Trophoblast cell (in vitro differentiated cells and primary cell): ENCODE measurements around the gene C3orf70.
A peak's percentile ranks its signal among the peaks of the same experiment; 100 is the strongest.

ENCODE experiments used
- DNase-seq, 2 donors: peaks; one replicate each; pipeline ENCODE4 v3.0.0-alpha.2; 2016
- H2AFZ ChIP-seq: 2 replicates; pipeline ENCODE4 v1.6.1; 2013; ENCODE audit warnings: low read length, moderate library complexity, mild to moderate bottlenecking; ENCODE audit not compliant: insufficient read depth, poor library complexity
- H2AK5ac ChIP-seq: 2 replicates; pipeline ENCODE4 v1.6.1; 2013; ENCODE audit warnings: mild to moderate bottlenecking, low read length
- H2BK120ac ChIP-seq: 2 replicates; pipeline ENCODE4 v1.6.1; 2013; ENCODE audit warnings: low read length, mild to moderate bottlenecking, moderate library complexity; ENCODE audit not compliant: insufficient read depth, poor library complexity
- H2BK12ac ChIP-seq: 2 replicates; pipeline ENCODE4 v1.6.1; 2013; ENCODE audit warnings: mild to moderate bottlenecking, low read length, moderate library complexity
- H2BK5ac ChIP-seq: 2 replicates; pipeline ENCODE4 v1.6.1; 2013; ENCODE audit warnings: low read length, low read depth, moderate library complexity, mild to moderate bottlenecking; ENCODE audit not compliant: poor library complexity
- H3K14ac ChIP-seq: 2 replicates; pipeline ENCODE4 v1.6.1; 2013; ENCODE audit warnings: mild to moderate bottlenecking, low read length
- H3K18ac ChIP-seq: 2 replicates; pipeline ENCODE4 v1.6.1; 2013; ENCODE audit warnings: mild to moderate bottlenecking, low read length
- H3K23ac ChIP-seq: 2 replicates; pipeline ENCODE4 v1.6.1; 2013; ENCODE audit warnings: low read length
- H3K27ac ChIP-seq: 2 replicates; pipeline ENCODE4 v1.5.1; 2013; ENCODE audit warnings: low read depth, mild to moderate bottlenecking, inconsistent platforms, low read length, moderate library complexity
- H3K27me3 ChIP-seq: 2 replicates; pipeline ENCODE4 v1.6.1; 2013; ENCODE audit warnings: inconsistent platforms, mild to moderate bottlenecking, low read length, moderate library complexity; ENCODE audit not compliant: insufficient read depth
- H3K36me3 ChIP-seq, 2 experiments: 1 replicate in 1 of 2; 2 replicates in 1 of 2; pipeline ENCODE4 v1.6.1; 2013; ENCODE audit warnings: low read length in 2 of 2, mild to moderate bottlenecking in 2 of 2, moderate library complexity in 1 of 2; ENCODE audit not compliant: insufficient read depth in 2 of 2, control insufficient read depth in 1 of 2
- H3K4ac ChIP-seq: 2 replicates; pipeline ENCODE4 v1.6.1; 2013; ENCODE audit warnings: low read depth, mild to moderate bottlenecking, low read length, moderate library complexity
- H3K4me1 ChIP-seq, 2 experiments: 1 replicate in 1 of 2; 2 replicates in 1 of 2; pipeline ENCODE4 v1.6.1; 2013; ENCODE audit warnings: low read length in 2 of 2, mild to moderate bottlenecking in 2 of 2, moderate library complexity in 1 of 2; ENCODE audit not compliant: insufficient read depth in 2 of 2, control insufficient read depth in 1 of 2
- H3K4me2 ChIP-seq: 2 replicates; pipeline ENCODE4 v1.6.1; 2013; ENCODE audit warnings: inconsistent platforms, mild to moderate bottlenecking, low read length, moderate library complexity
- H3K4me3 ChIP-seq: 2 replicates; pipeline ENCODE4 v1.5.1; 2013; ENCODE audit warnings: mild to moderate bottlenecking, low read depth, low read length, inconsistent platforms
- H3K79me1 ChIP-seq: one replicate; pipeline ENCODE4 v1.6.1; 2013; ENCODE audit warnings: low read length
- H3K79me2 ChIP-seq: 2 replicates; pipeline ENCODE4 v1.6.1; 2013; ENCODE audit warnings: low read length, mild to moderate bottlenecking; ENCODE audit not compliant: control insufficient read depth, insufficient read depth, poor library complexity
- H3K9ac ChIP-seq: 2 replicates; pipeline ENCODE4 v1.6.1; 2013; ENCODE audit warnings: mild to moderate bottlenecking, low read length
- H3K9me3 ChIP-seq: 2 replicates; pipeline ENCODE4 v1.6.1; 2013; ENCODE audit warnings: low read depth, mild to moderate bottlenecking, control low read depth, inconsistent platforms, low read length; ENCODE audit not compliant: insufficient read depth
- H4K12ac ChIP-seq: 2 replicates; pipeline ENCODE4 v1.6.1; 2013; ENCODE audit warnings: low read depth, mild to moderate bottlenecking, low read length, moderate library complexity
- H4K8ac ChIP-seq: 2 replicates; pipeline ENCODE4 v1.6.1; 2013; ENCODE audit warnings: low read depth, mild to moderate bottlenecking, low read length, moderate library complexity
- H4K91ac ChIP-seq: one replicate; pipeline ENCODE4 v1.6.1; 2013; ENCODE audit warnings: low read depth, mild to moderate bottlenecking, low read length, moderate library complexity
- WGBS: extraction: QIAGEN DNeasy Blood & Tissue Kit; methylation state at CpG from one replicate; pipeline ENCODE4 v1.1.7; 2013; ENCODE audit warnings: missing lambda C conversion rate; ENCODE audit not compliant: insufficient read length, insufficient coverage; ENCODE audit errors: extremely low coverage; 5-methylcytosine and 5-hydroxymethylcytosine counted together

Gene C3orf70

DNA sequence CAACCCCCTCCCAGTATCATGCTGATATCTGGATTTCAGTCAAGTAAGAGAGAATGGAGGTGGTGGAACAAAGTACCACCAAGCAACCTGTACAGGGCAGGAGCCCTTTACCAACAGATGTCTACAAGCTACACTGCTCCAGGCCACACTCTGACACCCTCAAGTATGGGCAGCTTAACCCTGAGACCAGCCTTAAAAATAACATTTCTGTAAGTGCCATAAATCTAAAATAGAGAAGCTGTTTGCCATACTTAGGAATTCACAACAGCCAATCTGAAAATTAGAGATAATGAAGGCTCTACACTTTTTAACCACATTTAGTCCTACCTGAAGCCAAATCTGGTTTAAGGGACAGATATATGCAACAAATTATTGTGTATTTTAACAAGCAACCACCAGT is 59.7 kb downstream of the C3orf70 start:
- H3K4me2 ChIP-seq = no peak overlapping the region
- no peak for DNase-seq
- H3K23ac ChIP-seq = no peak overlapping the region
- H3K18ac ChIP-seq = no peak overlapping the region
- H3K9me3 ChIP-seq = no peaks in the 10 kb centered on the region
- no peaks in the 10 kb centered on the region for H3K79me1 ChIP-seq
- no peaks in the 10 kb centered on the region for H3K36me3 ChIP-seq
- H2AFZ ChIP-seq = no peak overlapping the region
- no peak overlapping the region for H4K12ac ChIP-seq
- H3K4me3 ChIP-seq = no peak overlapping the region
- no peak overlapping the region for H2AK5ac ChIP-seq
- H3K27me3 ChIP-seq = no peaks in the 10 kb centered on the region
- no peaks in the 10 kb centered on the region for H3K79me2 ChIP-seq
- H2BK12ac ChIP-seq = no peak overlapping the region
- H2BK5ac ChIP-seq = no peak overlapping the region
- H3K4ac ChIP-seq = no peak overlapping the region
- no peak overlapping the region for H4K8ac ChIP-seq
- H2BK120ac ChIP-seq = no peak overlapping the region
- no peak overlapping the region for H3K14ac ChIP-seq
- no peak overlapping the region for H3K27ac ChIP-seq
- H3K4me1 ChIP-seq = no peaks in the 10 kb centered on the region
- H3K9ac ChIP-seq = no peak overlapping the region
- no peak overlapping the region for H4K91ac ChIP-seq

DNA sequence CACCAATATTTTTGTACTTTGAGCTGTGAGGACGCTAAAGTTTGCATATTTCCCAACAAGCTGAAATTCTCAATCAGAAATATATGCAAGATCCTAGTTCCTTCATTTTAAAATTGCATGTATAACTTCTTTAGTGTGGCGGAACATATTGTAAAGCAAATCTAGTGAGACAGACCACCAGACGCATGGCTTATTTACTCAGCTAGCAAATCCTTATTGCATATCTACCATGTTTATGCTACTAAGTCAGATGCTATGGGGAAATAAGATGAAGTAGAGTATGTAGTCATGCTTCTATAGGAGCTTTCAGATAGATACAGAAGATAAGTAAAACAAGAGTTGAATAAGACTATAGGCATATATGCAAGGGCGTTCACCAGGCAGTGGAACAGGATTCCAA is 62.0 kb downstream of the C3orf70 start:
- no peaks in the 10 kb centered on the region for H3K79me2 ChIP-seq
- H3K4ac ChIP-seq = no peak overlapping the region
- H3K9ac ChIP-seq = no peak overlapping the region
- no peak overlapping the region for H2AFZ ChIP-seq
- H4K91ac ChIP-seq = no peak overlapping the region
- H3K14ac ChIP-seq = no peak overlapping the region
- H3K9me3 ChIP-seq = no peaks in the 10 kb centered on the region
- no peak overlapping the region for H3K4me3 ChIP-seq
- H2BK12ac ChIP-seq = no peak overlapping the region
- H4K8ac ChIP-seq = no peak overlapping the region
- no peak overlapping the region for H2AK5ac ChIP-seq
- H3K79me1 ChIP-seq = no peaks in the 10 kb centered on the region
- no peak for DNase-seq
- H3K27me3 ChIP-seq = no peaks in the 10 kb centered on the region
- no CpG with 5 or more reads among the region's 4 CpGs for WGBS
- no peak overlapping the region for H4K12ac ChIP-seq
- no peak overlapping the region for H3K27ac ChIP-seq
- no peak overlapping the region for H3K4me2 ChIP-seq
- no peak overlapping the region for H3K18ac ChIP-seq
- H3K23ac ChIP-seq = no peak overlapping the region
- no peak overlapping the region for H2BK5ac ChIP-seq
- no peaks in the 10 kb centered on the region for H3K36me3 ChIP-seq
- no peak overlapping the region for H2BK120ac ChIP-seq
- H3K4me1 ChIP-seq = peaks cover under 1% of the 10 kb centered on the region in 2 experiments

DNA sequence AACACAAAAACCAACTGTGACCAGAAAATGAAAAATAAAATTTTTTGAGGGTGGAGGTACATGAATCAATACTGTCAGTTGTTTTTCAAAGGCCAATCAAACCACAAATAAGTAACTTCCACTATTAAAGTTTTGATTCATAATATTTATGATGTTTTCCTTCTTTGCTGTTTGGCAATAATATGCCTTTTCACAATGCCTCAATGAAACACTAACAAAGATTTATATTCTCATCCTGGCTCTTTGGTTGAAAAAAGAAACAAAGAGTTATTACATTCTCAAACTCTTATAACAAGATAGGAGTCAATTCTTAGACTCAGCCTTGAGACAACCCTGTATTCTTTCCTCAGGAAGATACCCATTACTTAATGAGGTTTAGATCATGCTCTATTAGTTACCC is 63.1 kb downstream of the C3orf70 start:
- Histone ChIP-seq H4K91ac (no peak overlapping the region), H3K27me3 (no peaks in the 10 kb centered on the region), H3K36me3 (no peaks in the 10 kb centered on the region), H3K9me3 (no peaks in the 10 kb centered on the region), H3K27ac (no peak overlapping the region), H2AK5ac (no peak overlapping the region), H2BK12ac (no peak overlapping the region), H3K18ac (no peak overlapping the region), H3K14ac (no peak overlapping the region), H3K79me2 (no peaks in the 10 kb centered on the region), H2AFZ (no peak overlapping the region), H3K4me1 (peaks cover 3 to 4% of the 10 kb centered on the region in 2 experiments), H3K9ac (no peak overlapping the region), H3K23ac (no peak overlapping the region), H3K4me3 (no peak overlapping the region), H3K79me1 (no peaks in the 10 kb centered on the region), H2BK5ac (no peak overlapping the region), H4K8ac (no peak overlapping the region), H3K4me2 (no peak overlapping the region), H2BK120ac (no peak overlapping the region), H4K12ac (no peak overlapping the region), H3K4ac (no peak overlapping the region)
- no peak for DNase-seq

DNA sequence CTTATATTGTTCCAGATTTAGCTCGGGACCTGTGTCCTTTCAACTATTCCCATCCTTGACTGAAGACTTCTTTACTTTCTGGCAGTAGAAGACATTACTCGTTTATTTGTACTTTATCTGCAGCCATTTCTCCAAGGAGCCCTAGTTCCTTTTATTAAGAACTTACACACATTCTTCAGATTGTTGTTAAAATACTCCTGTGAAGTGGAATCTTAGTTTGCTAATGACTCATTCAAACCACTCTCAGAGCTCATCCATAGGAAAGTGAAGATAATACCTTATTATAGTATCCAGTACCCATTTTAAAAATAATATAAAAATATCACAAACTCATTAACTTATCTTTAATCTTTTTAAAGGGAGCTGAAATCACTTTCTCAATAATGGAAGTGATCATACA is 63.5 kb downstream of the C3orf70 start:
- Histone ChIP-seq H3K18ac (no peak overlapping the region), H3K4me1 (peaks cover 3 to 4% of the 10 kb centered on the region in 2 experiments), H3K4me3 (no peak overlapping the region), H4K8ac (no peak overlapping the region), H2BK5ac (no peak overlapping the region), H2AFZ (no peak overlapping the region), H3K14ac (no peak overlapping the region), H2BK120ac (no peak overlapping the region), H3K9ac (no peak overlapping the region), H3K27me3 (no peaks in the 10 kb centered on the region), H3K27ac (no peak overlapping the region), H2BK12ac (no peak overlapping the region), H3K23ac (no peak overlapping the region), H3K9me3 (no peaks in the 10 kb centered on the region), H4K12ac (no peak overlapping the region), H4K91ac (no peak overlapping the region), H3K36me3 (no peaks in the 10 kb centered on the region), H3K4me2 (no peak overlapping the region), H3K4ac (no peak overlapping the region), H3K79me2 (no peaks in the 10 kb centered on the region), H2AK5ac (no peak overlapping the region), H3K79me1 (no peaks in the 10 kb centered on the region)
- no CpG with 5 or more reads among the region's 2 CpGs for WGBS
- DNase-seq = peak in 1 of 2 donors; percentile 54

DNA sequence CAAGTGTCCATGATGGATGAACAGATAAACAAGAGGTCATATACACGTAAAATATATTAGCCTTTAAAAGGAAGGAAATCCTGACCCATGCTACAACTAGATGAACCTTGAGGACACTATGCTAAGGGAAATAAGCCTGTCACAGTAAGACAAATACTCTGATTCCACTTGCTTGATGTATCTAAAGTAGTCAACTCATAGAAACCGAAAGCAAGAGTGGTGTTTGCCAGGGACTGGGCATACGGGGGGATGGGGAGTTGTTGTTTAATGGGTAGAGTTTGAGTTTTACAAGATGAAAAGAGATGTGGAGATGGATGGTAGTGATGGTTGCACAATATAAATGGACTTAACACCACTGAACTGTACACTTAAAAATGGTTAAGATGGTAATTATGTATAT is 65.4 kb downstream of the C3orf70 start:
- no peak overlapping the region for H2BK120ac ChIP-seq
- no peak overlapping the region for H3K14ac ChIP-seq
- H3K79me1 ChIP-seq = no peaks in the 10 kb centered on the region
- H3K79me2 ChIP-seq = no peaks in the 10 kb centered on the region
- H4K8ac ChIP-seq = no peak overlapping the region
- H3K9ac ChIP-seq = no peak overlapping the region
- no peak overlapping the region for H3K4me3 ChIP-seq
- H2BK5ac ChIP-seq = no peak overlapping the region
- no peak overlapping the region for H4K91ac ChIP-seq
- no peak overlapping the region for H2AFZ ChIP-seq
- no peaks in the 10 kb centered on the region for H3K36me3 ChIP-seq
- no peaks in the 10 kb centered on the region for H3K27me3 ChIP-seq
- H3K4me2 ChIP-seq = no peak overlapping the region
- WGBS = 100% methylated on average over 1 of the region's 3 CpGs
- H2AK5ac ChIP-seq = no peak overlapping the region
- no peak for DNase-seq
- no peak overlapping the region for H3K4ac ChIP-seq
- no peak overlapping the region for H3K18ac ChIP-seq
- no peaks in the 10 kb centered on the region for H3K9me3 ChIP-seq
- H3K27ac ChIP-seq = no peak overlapping the region
- no peak overlapping the region for H3K23ac ChIP-seq
- peaks cover 3 to 4% of the 10 kb centered on the region in 2 experiments for H3K4me1 ChIP-seq
- H4K12ac ChIP-seq = no peak overlapping the region
- no peak overlapping the region for H2BK12ac ChIP-seq
